Suprapubic skin (tissue), 4 donors: ENCODE data around the gene PIK3CA.

Source experiments
- CTCF ChIP-seq, 2 donors: fragments of 200-600 bp in 1 of 2; fragments of 450-650 bp in 1 of 2; sonication (generic) in 1 of 2; IDR thresholded peaks; one replicate each; pipeline ENCODE4 v1.5.1; 2016 to 2019; ENCODE audit warnings: antibody characterized with exemption in 2 of 2, mild to moderate bottlenecking in 1 of 2, moderate library complexity in 1 of 2
- EP300 ChIP-seq: sonication (generic); formaldehyde crosslinking; IDR thresholded peaks from one replicate; pipeline ENCODE4 v1.6.1; 2017; ENCODE audit warnings: antibody characterized with exemption
- POLR2AphosphoS5 ChIP-seq, 3 donors: sonication (generic); formaldehyde crosslinking; IDR thresholded peaks; one replicate each; pipeline ENCODE4 v1.6.1; 2017; ENCODE audit warnings: antibody characterized with exemption in 3 of 3

GRCh38 chr3:179116816-179117215 lies 31.3 kb upstream of the PIK3CA start:
- TF ChIP-seq POLR2AphosphoS5 (IDR thresholded peaks at IDR 0.05) (no peak), CTCF (IDR thresholded peaks at IDR 0.05) (no peak), EP300 (no peak)
